ENCODE data around the gene ADORA3.

The ADORA3 gene

DNA sequence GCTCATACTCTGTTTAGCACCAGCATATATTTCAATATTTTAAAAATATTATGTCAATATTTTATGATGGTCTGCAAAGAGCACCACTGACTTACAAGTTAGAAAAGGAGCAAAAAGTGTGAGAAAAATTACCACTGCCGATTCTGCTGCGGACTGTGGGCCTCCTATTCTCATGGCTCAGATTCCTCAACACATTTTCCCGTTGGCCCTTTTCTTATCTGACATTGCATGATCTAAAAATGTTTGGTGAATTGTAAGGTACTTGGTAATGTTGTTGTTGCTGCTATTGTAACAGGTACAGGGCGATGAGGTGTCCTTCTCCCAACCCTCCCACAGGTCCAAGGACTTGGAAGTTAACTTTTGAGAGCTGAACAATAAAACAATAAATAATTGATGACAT lies 28.9 kb downstream of the ADORA3 start:
- no peak for DNase-seq

DNA sequence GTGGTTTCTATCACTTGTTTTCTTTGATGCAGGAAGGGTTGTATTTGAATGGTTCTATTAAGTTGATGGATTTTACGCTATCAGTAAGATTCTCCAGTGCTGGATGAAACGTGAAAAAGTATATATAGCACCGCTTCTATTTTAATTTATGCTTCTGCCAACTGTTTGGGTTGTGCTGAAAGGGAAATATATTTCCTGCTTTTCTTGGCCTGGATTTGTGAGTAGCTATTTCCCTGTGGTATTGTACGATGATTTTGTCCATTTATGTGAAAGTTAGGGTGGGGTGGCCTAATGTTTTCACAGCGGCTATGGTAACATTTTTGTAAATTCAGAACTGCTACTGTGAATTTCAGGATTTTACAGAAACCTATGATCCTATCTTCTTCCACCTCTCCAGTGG lies 29.3 kb downstream of the ADORA3 start:
- no peak for DNase-seq

DNA sequence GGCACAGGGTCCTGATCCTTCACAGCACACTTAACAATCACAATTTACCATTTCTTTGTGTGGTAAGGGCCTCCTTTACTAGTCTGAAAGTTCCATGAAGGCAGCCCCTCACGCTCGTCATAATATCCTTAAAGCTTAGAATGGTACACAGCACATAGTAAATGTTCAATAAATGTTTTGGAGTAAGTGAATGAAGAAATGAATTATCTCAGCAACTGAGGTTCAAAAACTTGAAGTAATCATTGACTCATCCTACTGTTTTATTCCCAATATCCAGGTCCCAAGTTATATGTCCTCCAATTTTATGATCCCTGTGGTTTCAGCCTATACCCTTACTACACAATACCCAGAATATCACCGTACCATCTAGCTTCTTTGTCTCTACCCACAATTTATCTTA lies 31.9 kb downstream of the ADORA3 start:
- DNase-seq, result no peak

DNA sequence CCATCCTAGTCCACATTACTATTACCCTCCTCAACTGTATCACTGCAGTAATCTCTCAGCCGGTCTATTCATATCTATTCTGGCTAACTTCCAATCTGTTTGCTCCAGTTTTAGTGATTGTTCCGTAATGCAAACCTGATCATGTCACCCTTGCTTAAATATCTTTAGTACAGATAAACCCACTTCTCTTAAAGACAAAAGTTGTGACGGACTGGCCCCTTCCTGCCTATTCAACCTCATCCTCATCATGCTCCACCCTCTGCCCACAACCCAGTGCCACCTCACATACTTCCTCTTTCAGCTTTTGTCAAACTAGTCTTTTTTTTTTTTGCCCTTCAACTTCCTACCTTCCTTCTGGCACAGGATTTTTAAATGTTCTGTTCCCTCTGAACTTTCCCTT lies 32.4 kb downstream of the ADORA3 start:
- no peak for DNase-seq

DNA sequence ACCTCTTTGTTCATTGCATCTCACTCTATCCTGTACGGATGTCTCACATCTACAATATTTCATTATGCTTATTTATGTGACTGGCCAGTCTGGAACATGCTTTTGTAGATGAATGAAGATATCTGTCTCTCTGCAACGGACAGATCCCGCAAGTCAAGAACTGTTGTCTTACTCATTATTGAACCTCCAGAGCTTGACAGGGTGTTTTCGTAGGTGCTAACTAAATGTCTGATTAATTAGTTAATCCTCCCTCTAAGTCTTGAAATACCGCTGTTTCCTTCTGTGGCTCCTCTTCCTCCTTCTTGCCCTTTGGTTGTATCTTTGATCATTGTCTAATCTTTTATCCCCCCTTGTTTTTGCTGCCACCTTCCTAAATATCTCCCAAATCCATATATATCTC lies 32.8 kb downstream of the ADORA3 start:
- no peak for DNase-seq

DNA sequence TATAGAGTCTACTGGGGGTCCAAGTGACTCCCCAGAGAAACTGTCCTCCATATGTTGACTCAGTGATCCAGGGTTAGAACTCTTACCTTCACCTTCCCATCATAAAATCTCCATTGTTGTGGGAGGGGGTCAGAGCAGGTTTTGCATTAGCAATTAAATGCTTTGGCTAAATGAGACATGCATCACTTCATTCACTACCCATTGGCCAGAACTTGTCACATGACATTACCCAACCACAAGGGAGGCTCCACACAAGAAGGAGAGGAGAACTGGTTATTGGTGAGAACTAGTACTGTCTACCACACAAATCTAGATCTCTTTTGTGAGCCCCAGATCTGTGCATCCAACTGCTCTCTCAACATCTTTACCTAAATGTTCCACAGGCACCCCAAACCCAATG lies 33.9 kb downstream of the ADORA3 start:
- no peak for DNase-seq

DNA sequence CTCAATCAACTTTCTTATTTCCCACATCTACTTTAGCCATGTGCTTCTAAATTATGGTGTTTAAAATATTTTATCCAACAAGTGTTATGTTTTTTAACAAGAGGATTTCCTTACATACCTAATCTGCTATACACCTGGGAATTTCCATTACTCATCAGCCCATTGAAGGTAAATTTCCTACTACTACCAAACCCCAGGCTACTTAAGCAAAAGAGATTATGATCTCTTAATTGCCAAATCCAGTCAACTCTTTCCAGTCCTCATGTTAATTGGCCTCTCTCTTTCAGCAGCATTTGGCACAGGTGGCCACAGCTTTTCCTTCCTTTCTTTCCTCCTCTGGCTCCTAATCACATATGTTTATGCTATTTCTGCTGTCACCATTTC lies 34.7 kb downstream of the ADORA3 start:
- DNase-seq, result no peak

DNA sequence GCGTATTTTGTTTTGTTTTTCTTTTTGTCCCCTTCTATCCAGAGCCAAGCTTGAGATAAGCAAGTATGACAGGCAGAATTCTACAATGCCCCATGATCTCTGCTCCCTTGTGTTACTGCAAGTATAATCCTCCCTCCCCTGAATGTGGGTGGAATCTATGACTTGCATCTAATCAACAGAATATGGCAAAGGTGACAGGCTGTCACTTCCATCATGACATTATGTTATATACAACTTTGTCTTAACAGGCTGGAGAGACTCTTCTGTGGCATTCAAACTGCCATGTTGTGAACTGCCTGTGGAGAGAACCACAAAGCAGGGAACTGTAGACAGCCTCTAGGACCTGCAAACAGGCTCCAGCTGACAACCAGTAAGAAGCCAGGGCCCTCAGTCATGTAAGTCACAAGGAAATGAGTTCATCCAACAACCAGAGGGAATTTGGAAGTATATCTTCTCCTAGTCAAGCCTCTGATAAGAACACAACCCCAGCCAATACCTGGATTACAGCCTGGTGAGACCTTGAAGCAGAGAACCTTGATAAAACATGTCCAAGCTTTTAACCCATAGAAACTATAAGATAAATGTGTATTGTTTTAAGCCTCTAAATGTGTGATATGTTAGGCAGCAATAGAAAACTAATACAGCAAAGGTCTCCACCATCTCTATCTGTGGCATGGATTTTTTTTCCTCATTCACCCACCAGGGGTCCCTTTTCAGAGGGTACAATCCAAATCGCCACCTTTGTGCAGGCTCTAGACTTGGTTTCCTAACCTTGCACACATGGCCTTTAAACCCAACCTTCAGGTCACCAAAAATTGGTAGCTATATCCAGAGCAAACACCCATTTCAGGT lies 35.3 kb downstream of the ADORA3 start:
- no peak for DNase-seq

DNA sequence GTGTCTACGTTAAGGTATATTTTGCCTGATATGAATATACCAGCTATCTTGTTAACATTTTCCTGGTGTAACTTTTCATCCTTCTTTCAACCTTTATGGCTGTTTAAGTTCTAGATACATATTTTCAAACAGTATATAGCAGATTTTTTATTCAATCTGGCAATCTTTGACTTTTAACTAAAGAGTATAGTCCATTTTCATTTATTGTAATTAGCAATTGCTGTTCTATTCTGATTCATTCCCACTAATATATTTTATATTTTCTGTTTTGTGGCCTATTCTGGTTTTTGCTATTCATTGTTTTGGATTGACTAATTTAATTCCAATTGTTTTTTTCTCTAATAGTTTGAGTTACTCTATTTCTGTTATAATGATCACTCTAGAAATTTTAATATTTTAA lies 37.0 kb downstream of the ADORA3 start:
- DNase-seq, result no peak

DNA sequence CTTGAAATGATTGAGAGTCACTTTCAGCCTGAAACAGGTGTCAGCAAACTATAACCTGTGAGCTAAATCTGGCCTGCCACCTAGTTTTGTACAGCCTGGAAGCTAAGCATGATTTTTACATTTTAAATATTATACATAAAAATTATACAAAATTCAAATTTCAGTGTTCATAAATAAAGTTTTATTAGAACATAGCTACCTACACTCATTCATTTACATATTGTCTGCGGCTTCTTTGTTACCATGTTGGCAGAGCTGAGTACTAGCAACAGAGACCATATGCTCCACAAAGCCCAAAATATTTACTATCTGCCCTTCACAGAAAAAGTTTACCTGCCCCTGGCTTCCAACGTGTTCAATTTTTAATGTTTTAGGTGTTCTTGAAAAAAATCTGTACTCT lies 37.7 kb downstream of the ADORA3 start:
- DNase-seq, result no peak

DNA sequence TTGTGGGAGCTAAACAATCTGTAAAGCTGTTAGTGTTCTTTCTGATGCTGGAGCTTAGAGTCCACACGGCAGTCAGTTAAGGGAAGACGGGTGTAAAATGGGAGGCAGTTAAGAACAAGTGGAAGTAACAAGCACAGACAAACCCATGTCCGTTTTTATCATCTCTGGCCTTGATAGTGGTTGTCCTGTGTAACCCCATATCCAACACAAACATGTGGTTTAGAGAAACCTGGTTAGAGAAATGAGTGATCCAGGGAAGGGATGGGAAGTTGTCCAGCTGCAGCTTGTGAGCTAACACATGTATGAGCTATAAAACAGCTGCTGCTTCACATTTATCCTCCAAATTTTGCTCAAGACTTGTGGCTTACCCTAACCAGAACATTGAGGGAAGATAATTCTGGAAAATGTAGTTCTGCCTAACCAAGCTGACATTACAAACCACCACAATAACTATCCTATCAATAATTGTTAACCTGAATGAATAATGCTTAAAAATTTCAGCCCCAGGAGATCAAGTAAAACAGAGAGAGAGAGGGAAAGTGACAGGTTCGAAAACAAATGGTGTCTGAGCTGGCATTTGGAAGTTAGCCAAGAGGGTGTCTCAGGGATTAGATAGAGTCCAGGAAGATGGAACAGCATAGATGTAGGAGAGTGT lies 40.3 kb downstream of the ADORA3 start:
- no peak for DNase-seq

DNA sequence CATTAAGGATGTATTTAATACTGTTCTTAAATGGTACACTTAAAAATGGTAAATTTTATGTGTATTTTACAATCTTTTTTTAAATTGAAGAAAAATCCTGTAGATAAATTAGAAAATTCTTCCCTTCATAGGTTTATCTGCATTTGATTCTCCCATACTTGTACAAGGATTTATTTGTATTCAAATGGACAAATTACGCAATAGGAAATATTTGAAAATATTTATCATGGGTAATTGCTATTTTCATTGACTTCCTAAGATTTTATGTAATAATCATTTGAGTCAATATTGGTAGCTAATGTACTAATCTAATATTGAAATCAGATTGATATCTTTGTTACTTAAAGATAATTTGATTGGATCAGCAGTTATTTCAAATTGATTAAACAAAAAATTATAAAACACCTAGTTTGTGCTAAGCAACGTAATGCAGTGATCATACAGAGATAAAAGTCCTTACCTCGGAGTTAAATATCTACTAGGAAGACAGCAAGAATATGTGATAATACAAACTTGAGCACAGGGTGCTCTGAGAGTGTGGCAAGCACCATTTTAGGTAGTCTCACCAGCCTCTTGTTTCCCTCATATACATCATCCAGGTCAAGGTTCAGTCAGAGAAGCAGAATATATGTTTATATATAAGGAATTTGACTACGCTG lies 40.9 kb downstream of the ADORA3 start:
- no peak for DNase-seq

DNA sequence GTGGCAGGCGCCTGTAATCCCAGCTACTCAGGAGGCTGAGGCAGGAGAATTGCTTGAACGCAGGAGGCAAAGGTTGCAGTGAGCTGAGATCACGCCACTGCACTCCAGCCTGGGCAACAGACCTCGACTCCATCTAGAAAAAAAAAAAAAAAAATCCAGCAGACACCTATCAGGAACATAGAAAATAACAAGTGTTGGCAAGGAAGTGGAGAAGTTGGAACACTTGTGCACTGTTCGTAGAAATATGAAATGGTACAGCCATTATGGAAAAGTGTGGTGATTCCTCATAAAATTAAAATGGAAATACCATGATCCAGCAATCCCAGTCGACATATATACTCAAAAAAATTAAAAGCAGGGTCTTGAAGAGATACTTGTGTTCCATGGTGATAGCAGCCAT lies 41.7 kb downstream of the ADORA3 start:
- DNase-seq, result no peak

DNA sequence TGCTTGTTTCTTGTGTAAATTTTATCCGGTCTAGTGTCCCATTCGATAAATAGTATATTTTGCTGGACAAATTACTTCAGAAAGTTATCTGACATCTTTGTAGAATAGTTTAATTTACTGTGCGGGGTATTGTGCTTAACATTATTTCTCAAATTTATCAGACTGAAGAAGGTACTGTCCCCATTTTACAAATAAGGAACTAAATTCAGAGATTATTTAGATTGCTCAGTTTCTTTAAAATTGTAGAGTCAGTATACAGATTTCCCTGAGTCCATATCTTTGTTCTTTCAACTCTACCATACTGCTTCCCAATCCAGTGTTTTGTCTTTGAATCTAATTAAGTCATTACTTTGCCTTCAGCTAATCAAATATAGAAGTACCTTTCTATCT lies 47.8 kb downstream of the ADORA3 start:
- no peak for DNase-seq

DNA sequence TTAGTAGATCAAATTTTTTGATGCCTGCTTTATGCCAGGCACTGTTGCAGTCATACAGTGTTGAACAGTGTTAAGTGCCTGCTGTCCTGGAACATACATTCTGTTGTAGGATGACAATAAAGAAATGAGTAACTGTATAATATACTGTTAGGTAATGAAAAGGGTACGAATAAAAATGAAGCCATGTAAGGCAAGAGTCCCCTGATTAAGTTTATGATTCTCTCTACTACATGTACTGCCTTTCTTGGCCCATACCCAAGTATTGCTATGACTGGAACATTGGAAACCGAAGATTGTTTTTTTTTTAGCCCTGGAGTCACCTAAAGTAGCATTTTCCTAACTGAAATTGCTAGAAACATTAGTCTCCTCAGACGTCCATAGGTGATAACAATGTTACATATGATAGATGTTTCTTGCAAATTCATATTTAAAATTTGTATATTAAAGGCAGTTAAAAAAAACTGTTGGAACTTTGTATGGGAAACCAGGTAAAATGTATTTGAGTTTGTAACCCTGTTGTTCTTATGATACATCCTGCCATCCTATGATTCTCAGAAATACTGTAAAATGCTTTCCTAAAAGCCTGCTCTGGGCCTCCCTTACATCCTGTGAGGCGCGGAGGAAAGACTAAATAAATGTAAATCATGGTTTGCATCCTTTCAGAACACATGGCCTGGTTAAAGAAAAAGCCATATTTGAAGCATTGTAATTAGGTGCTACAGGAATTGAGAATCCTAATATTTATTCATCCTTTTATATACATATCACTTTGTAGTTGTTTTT lies 48.4 kb downstream of the ADORA3 start:
- no peak for DNase-seq

DNA sequence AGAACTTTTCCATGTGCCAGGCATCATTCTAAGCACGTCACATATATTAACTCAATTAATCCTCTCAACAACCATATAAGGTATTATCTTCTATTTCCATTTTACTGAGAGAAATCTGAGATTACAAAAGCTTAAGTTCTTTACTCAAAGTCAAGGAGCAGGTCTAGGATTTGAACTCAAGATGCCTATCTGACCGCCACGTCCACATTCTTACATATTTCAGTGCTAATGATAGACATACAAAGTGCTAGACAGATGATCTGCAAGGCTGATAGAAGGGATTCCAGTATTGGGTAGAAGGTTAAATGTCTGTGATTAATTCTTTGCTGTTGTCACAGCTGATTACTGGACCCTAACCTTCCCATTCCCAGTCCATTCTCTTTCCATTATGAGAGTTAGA lies 49.7 kb downstream of the ADORA3 start:
- DNase-seq, result no peak

DNA sequence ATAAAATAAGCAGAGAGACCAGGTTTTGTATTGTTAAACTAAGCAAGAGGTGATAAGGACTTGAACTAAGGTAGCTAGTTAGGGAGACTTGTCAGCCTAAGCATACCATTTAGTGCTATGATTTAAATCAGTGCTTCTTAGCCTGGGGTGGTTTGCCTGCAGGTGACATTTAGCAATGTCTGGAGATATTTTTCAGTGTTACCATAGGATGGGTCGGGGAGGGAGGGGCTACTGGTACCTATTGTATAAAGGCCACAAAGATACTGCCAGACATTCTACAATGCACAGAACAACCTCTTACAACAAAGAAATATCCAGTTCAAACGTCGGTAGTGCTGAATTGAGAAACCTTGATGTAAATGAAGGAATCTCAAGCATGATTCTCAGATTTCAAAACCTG lies 50.9 kb downstream of the ADORA3 start:
- no peak for DNase-seq

DNA sequence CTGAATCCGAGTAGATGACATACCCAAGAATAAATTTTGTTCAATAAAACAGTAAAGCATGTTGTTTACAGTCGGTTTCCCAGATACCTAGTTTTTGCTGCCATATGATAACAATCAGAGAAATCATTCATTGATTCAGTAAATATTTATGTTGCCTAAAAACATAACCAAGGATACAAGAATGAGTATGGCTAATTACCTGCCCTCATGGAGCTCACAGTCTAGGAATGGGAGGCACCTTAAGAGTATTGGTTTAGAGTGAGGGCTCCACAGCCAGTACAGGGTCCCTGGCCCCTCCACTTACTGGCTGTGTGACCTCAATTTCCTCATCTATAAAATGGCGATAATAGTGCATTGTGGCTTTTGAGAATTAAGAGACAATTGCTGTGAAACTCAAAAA lies 53.2 kb downstream of the ADORA3 start:
- no peak for DNase-seq

DNA sequence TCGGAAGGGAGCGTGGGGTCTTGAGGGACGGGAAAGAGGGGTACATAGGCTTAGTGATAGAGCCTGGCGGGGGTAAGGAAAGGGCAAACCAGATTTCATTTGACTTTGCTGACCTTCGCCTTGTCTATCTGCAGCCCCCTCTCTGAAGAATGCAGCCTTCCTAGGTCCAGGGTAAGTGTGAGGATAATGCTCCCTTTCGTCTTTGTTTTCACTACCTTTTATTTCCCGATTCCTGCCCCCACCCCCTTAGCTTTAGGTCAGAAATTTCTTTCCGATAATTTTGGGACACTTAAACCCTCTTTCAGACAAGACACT lies 53.8 kb downstream of the ADORA3 start:
- no peak for DNase-seq

Data from hippocampal formation (tissue), 2 donors.